ENCODE results near the gene PATE2. TPM values are rescaled to one million over a fixed set of nuclear protein-coding genes. Genes with fewer than 3 reads are reported as not detected.

The PATE2 gene
- total RNA-seq, 1 donor from 2014 or later: not detected

DNA sequence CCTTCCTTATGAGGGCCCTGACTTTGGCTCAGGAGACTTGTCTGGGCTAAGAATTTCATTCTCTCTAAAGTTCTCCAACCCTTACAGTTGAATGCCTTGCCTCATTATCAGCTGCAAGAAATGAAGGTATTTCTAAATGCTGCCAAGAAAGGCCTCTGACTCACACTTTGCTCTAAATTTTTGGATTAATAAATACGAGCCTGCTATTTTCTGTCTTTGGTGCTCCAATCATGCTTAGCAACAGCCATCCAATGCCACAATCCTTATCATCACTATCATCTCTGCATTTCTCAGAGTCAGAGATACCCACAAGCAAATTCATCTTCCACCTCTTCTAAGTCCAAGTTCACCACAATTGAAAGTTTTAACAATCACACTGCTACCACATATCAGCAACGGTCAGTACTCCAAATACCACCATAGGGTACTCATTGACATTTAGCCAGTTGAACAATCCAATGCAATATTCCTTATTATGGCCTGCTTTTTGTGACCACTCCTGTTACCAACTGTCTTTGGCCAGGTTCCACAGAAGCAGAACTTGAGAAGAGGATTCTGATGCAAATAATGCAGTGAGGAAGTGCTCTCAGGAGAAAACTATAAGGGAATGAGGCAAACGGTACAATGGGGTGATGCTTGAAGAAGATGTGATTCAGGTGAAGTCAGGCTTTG, 5.7 kb downstream of the PATE2 start:
- Mint-ChIP-seq H3K36me3 (ENCODE audit: insufficient read depth) (no peaks in the 10 kb centered on the region), H3K27me3 (peaks cover 21% of the 10 kb centered on the region), H3K9me3 (ENCODE audit: low read depth) (no peaks in the 10 kb centered on the region), H3K4me3 (ENCODE audit: low read depth) (no peak overlapping the region), H3K27ac (no peak overlapping the region), H3K4me1 (ENCODE audit: low read depth) (peaks cover 17% of the 10 kb centered on the region)
- TF ChIP-seq, protein P1, sequence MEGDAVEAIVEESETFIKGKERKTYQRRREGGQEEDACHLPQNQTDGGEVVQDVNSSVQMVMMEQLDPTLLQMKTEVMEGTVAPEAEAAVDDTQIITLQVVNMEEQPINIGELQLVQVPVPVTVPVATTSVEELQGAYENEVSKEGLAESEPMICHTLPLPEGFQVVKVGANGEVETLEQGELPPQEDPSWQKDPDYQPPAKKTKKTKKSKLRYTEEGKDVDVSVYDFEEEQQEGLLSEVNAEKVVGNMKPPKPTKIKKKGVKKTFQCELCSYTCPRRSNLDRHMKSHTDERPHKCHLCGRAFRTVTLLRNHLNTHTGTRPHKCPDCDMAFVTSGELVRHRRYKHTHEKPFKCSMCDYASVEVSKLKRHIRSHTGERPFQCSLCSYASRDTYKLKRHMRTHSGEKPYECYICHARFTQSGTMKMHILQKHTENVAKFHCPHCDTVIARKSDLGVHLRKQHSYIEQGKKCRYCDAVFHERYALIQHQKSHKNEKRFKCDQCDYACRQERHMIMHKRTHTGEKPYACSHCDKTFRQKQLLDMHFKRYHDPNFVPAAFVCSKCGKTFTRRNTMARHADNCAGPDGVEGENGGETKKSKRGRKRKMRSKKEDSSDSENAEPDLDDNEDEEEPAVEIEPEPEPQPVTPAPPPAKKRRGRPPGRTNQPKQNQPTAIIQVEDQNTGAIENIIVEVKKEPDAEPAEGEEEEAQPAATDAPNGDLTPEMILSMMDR (IDR thresholded peaks at IDR 0.05; ENCODE audit: unreplicated experiment): no peak
- no peak for DNase-seq (ENCODE audit: low spot score, unreplicated experiment)

DNA sequence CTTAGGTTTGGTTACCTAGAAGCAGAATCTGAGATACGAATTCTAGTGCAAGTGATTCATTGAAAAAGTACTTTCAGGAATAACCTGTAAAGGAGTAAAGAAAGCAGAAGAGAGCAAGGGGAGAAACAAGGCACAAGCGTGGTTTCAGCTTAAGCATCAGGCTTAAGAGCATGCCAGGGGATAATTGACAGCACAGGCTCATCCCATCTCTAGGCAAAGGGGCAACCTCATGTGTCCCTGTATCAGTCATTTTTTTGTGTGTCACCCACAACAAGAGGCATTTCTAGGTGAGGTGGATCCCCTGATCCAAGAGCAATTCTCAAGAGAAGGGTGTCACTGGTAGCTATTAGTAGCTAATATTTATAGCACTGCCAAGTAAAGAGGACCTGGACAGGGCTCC, 8.0 kb downstream of the PATE2 start:
- H3K4me3 Mint-ChIP-seq (ENCODE audit: low read depth): no peak overlapping the region
- TF ChIP-seq, protein P1 (IDR thresholded peaks at IDR 0.05; ENCODE audit: unreplicated experiment): no peak
- peaks cover 21% of the 10 kb centered on the region for H3K27me3 Mint-ChIP-seq
- H3K9me3 Mint-ChIP-seq (ENCODE audit: low read depth): no peaks in the 10 kb centered on the region
- no peak for DNase-seq (ENCODE audit: low spot score, unreplicated experiment)
- H3K27ac Mint-ChIP-seq: no peak overlapping the region
- H3K36me3 Mint-ChIP-seq (ENCODE audit: insufficient read depth): no peaks in the 10 kb centered on the region
- H3K4me1 Mint-ChIP-seq (ENCODE audit: low read depth): peaks cover 15% of the 10 kb centered on the region

DNA sequence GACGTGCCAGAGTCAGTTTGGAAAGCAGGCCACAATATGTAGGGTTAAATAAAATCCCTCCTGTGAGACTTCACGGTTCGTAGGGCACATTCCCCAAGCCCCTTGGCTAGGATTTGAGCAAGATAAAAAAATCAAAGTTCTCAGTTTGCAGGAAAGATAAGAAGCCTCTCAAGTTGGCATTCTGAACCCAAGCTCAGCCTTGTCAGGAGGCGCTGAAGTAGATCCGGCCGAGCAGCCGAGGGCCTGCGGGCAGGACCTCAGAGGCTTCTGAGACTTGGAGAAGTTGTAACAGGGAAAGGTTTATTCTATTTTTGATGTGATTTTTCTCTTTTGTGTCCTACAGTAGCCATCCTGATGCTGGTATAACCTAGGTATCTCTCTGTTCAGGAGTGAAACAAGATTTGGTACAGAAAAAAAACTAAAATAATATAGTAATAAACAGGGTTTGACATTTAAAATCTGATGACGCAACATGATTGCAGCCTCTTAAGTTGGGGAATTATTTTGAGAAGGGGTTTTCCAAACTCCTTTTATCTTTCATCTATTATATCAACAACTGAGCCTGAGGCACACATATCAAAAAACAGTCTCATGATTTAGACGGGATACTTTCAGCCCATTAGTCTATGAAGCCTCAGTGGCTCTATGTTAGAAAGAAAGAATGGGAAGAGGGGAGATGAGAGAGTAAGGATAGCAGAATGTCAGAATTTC, 10.1 kb downstream of the PATE2 start:
- H3K27me3 Mint-ChIP-seq: peaks cover 21% of the 10 kb centered on the region
- H3K4me3 Mint-ChIP-seq (ENCODE audit: low read depth): no peak overlapping the region
- H3K9me3 Mint-ChIP-seq (ENCODE audit: low read depth): no peaks in the 10 kb centered on the region
- no peaks in the 10 kb centered on the region for H3K36me3 Mint-ChIP-seq (ENCODE audit: insufficient read depth)
- peaks cover 8% of the 10 kb centered on the region for H3K4me1 Mint-ChIP-seq (ENCODE audit: low read depth)
- no peak for DNase-seq (ENCODE audit: low spot score, unreplicated experiment)
- TF ChIP-seq, protein P1 (IDR thresholded peaks at IDR 0.05; ENCODE audit: unreplicated experiment): no peak
- H3K27ac Mint-ChIP-seq: no peak overlapping the region

DNA sequence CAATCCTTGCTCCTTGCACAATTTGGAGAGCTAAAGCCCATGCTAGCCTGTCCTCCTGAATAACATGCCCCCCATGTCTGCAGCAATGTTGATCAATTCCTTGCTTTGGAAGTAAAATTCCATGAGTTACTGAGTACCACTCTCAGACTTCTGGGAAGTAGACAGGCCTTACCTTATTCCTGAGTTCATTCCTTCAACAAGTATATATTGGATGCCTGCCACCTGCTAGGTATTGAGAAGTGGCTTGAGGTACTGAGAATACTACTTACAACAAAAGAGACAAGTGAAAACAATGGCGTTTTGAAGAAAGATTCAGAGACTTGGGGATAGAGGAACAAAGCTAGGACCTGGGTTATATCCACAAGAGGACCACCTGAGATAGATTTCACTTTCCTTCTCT, 12.4 kb downstream of the PATE2 start:
- no peak overlapping the region for H3K4me3 Mint-ChIP-seq (ENCODE audit: low read depth)
- H3K9me3 Mint-ChIP-seq (ENCODE audit: low read depth): no peaks in the 10 kb centered on the region
- H3K27me3 Mint-ChIP-seq: peaks cover 13% of the 10 kb centered on the region
- no peak for DNase-seq (ENCODE audit: low spot score, unreplicated experiment)
- TF ChIP-seq, protein P1 (IDR thresholded peaks at IDR 0.05; ENCODE audit: unreplicated experiment): no peak
- H3K27ac Mint-ChIP-seq: no peak overlapping the region
- no peaks in the 10 kb centered on the region for H3K36me3 Mint-ChIP-seq (ENCODE audit: insufficient read depth)
- H3K4me1 Mint-ChIP-seq (ENCODE audit: low read depth): peaks cover 8% of the 10 kb centered on the region

DNA sequence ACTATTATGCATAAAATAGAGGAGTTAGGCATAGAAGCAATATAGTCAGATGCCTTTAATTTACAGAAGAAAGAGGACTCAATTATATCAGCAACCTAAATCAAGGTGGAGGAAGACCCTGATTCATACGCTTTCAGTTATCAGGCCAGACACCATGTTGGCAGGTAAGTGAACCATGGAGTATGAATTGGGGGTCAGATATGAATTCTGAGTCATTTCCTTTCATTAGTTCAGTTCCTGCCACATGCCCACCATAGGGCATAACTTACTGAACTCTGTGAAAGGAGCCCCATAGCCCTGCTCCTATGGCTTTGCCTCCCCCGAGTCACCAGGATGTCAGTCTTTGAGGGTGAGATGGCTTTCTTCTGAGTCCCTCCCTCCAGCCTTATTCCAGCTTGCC, 15.1 kb downstream of the PATE2 start:
- peaks cover 8% of the 10 kb centered on the region for H3K4me1 Mint-ChIP-seq (ENCODE audit: low read depth)
- no peak overlapping the region for H3K27ac Mint-ChIP-seq
- H3K36me3 Mint-ChIP-seq (ENCODE audit: insufficient read depth): no peaks in the 10 kb centered on the region
- TF ChIP-seq, protein P1 (IDR thresholded peaks at IDR 0.05; ENCODE audit: unreplicated experiment): no peak
- DNase-seq (ENCODE audit: low spot score, unreplicated experiment): no peak
- H3K4me3 Mint-ChIP-seq (ENCODE audit: low read depth): no peak overlapping the region
- no peaks in the 10 kb centered on the region for H3K27me3 Mint-ChIP-seq
- H3K9me3 Mint-ChIP-seq (ENCODE audit: low read depth): peaks cover 12% of the 10 kb centered on the region
